ENCODE data around the gene ABHD12.

GRCh38 chr20:25294459-25295385 is 95.9 kb downstream of the ABHD12 start:
- TF ChIP-seq, protein P1, sequence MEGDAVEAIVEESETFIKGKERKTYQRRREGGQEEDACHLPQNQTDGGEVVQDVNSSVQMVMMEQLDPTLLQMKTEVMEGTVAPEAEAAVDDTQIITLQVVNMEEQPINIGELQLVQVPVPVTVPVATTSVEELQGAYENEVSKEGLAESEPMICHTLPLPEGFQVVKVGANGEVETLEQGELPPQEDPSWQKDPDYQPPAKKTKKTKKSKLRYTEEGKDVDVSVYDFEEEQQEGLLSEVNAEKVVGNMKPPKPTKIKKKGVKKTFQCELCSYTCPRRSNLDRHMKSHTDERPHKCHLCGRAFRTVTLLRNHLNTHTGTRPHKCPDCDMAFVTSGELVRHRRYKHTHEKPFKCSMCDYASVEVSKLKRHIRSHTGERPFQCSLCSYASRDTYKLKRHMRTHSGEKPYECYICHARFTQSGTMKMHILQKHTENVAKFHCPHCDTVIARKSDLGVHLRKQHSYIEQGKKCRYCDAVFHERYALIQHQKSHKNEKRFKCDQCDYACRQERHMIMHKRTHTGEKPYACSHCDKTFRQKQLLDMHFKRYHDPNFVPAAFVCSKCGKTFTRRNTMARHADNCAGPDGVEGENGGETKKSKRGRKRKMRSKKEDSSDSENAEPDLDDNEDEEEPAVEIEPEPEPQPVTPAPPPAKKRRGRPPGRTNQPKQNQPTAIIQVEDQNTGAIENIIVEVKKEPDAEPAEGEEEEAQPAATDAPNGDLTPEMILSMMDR (conservative IDR thresholded peaks at IDR 0.05) = peak; percentile 64
- no peak for TF ChIP-seq EZH2 (IDR thresholded peaks at IDR 0.05; ENCODE audit: low read depth)

Data from PC-9 (cell line).